ENCODE data around the gene SRM. TPM values are rescaled to one million over a fixed set of nuclear protein-coding genes. Genes with fewer than 3 reads are reported as not detected.
"Not testable (repeated sequence)": the region's sequence is repeated elsewhere in the genome, so short reads cannot be mapped to it uniquely, and the experiment has no call there.

SRM gene
- total and polyA plus RNA-seq, 2 of the 13 experiments (the other 11 are each of a cell fraction or from before 2014, with no cell fraction given), result 27.9 to 31.8 TPM

DNA sequence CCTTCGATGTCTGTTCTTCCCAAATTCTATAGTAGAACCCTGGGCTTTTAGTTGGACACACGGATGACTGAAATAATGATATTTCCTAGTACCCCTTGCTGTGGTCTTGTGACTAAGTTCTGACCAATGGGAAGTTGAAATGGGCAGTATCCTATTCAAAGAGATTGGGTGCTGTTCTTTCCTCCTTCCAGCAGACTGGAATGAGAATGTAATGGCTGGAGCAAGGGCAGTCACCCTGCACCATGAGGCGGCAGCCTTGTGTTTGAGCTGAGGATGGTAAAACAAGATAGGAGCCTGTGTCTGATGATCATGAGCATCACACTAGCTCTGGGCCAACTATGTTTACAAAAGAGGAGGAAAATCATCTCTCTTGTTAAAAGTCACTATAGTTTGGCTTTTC, 5.1 kb upstream of the SRM start:
- in situ Hi-C loops (cut with HindIII; ENCODE audit: extremely low pct_ligation_motif_present, low pct_unique_long_range_greater_than_20kb) (no loop called here), intact Hi-C loops (cut with micrococcal nuclease; ENCODE audit: unreplicated experiment) (no loop called here)
- no peak overlapping the region for H3K4me2 ChIP-seq (ENCODE audit: low read depth, low read length)
- FAIRE-seq (no peak), ATAC-seq (no peak), DNase-seq (ENCODE audit: low spot score) (no peak)
- POLR2A ChIA-PET, result interaction anchor here (2.6 kb wide), 1 partner anchor 27 kb away, joined by 9 read pairs; no protein-coding TSS in a partner anchor
- H3K4me1 ChIP-seq (ENCODE audit: insufficient read depth, low read length), result peaks cover 18% of the 10 kb centered on the region
- no peaks in the 10 kb centered on the region for H3K27me3 ChIP-seq (ENCODE audit: control insufficient read depth in 1 of 2, insufficient read depth in 2 of 2, low read length in 2 of 2)
- no peaks in the 10 kb centered on the region for H3K9me3 ChIP-seq (ENCODE audit: low read length)
- H2AFZ ChIP-seq (ENCODE audit: low read length), result no peak overlapping the region
- CTCF ChIA-PET (ENCODE audit: low intra/inter-chr PET ratio, low total read pairs), result no interaction called here
- H4K20me1 ChIP-seq (ENCODE audit: insufficient read depth, low read length), result no peaks in the 10 kb centered on the region
- 96% methylated on average over 3 of the region's 3 CpGs for WGBS (ENCODE audit: low lambda C conversion rate)
- BruUV-seq (replicated peaks), result no TSS peak
- H3K9ac ChIP-seq (ENCODE audit: insufficient read depth, low read depth, low read length), result no peak overlapping the region
- no peak overlapping the region for H3K27ac ChIP-seq (ENCODE audit: extremely low read length, insufficient read depth, low read length)
- H3K36me3 ChIP-seq (replicated peaks in 1 of 2; ENCODE audit: control insufficient read depth in 1 of 2, insufficient read depth in 2 of 2, low read length in 2 of 2), result peaks cover 27 to 56% of the 10 kb centered on the region in 2 experiments; a peak in 4 of 5 replicates
- TF ChIP-seq ZMYM3 (CRISPR knock-in tag; IDR thresholded peaks at IDR 0.05) (peak; percentile 48; the same call in 1 of the 2 replicates), ZFP36L2 (CRISPR knock-in tag; IDR thresholded peaks at IDR 0.05) (no peak)
- H3K4me3 ChIP-seq (replicated peaks in 1 of 3; ENCODE audit: insufficient read depth in 1 of 3, low read depth in 2 of 3, low read length in 3 of 3), result no peak overlapping the region
- H3K79me2 ChIP-seq (ENCODE audit: insufficient read depth, low read length), result peaks cover 3% of the 10 kb centered on the region

GRCh38 chr1:11063937-11064537, 4.2 kb upstream of the SRM start:
- POLR2A ChIA-PET, result interaction anchor here (2.6 kb wide), 1 partner anchor 26 kb away, joined by 9 read pairs; no protein-coding TSS in a partner anchor
- CTCF ChIA-PET (ENCODE audit: low intra/inter-chr PET ratio, low total read pairs); intact Hi-C loops (cut with micrococcal nuclease; ENCODE audit: unreplicated experiment); ATAC-seq; H3K9me3 ChIP-seq (ENCODE audit: low read length); H3K4me3 ChIP-seq (replicated peaks in 1 of 3; ENCODE audit: insufficient read depth in 1 of 3, low read depth in 2 of 3, low read length in 3 of 3); H3K9ac ChIP-seq (ENCODE audit: insufficient read depth, low read depth, low read length); H4K20me1 ChIP-seq (ENCODE audit: insufficient read depth, low read length); BruUV-seq (replicated peaks); FAIRE-seq; H3K4me2 ChIP-seq (ENCODE audit: low read depth, low read length); H2AFZ ChIP-seq (ENCODE audit: low read length); H3K79me2 ChIP-seq (ENCODE audit: insufficient read depth, low read length); DNase-seq (ENCODE audit: low spot score); in situ Hi-C loops (cut with HindIII; ENCODE audit: extremely low pct_ligation_motif_present, low pct_unique_long_range_greater_than_20kb); H3K27ac ChIP-seq (ENCODE audit: extremely low read length, insufficient read depth, low read length); H3K27me3 ChIP-seq (ENCODE audit: control insufficient read depth in 1 of 2, insufficient read depth in 2 of 2, low read length in 2 of 2): not testable (repeated sequence)
- Histone ChIP-seq H3K4me1 (ENCODE audit: insufficient read depth, low read length) (peaks cover 18% of the 10 kb centered on the region), H3K36me3 (replicated peaks in 1 of 2; ENCODE audit: control insufficient read depth in 1 of 2, insufficient read depth in 2 of 2, low read length in 2 of 2) (peaks cover 18 to 47% of the 10 kb centered on the region in 2 experiments; a peak in 4 of 5 replicates)
- TF ChIP-seq ZBTB38 (CRISPR knock-in tag; IDR thresholded peaks at IDR 0.05) (0 out of 2 replicates have a peak, but pooled peaks have one; percentile 34), HOXA3 (CRISPR knock-in tag; IDR thresholded peaks at IDR 0.05) (peak; percentile 25; the same call in 1 of the 2 replicates)
- TF ChIP-seq, protein P1, sequence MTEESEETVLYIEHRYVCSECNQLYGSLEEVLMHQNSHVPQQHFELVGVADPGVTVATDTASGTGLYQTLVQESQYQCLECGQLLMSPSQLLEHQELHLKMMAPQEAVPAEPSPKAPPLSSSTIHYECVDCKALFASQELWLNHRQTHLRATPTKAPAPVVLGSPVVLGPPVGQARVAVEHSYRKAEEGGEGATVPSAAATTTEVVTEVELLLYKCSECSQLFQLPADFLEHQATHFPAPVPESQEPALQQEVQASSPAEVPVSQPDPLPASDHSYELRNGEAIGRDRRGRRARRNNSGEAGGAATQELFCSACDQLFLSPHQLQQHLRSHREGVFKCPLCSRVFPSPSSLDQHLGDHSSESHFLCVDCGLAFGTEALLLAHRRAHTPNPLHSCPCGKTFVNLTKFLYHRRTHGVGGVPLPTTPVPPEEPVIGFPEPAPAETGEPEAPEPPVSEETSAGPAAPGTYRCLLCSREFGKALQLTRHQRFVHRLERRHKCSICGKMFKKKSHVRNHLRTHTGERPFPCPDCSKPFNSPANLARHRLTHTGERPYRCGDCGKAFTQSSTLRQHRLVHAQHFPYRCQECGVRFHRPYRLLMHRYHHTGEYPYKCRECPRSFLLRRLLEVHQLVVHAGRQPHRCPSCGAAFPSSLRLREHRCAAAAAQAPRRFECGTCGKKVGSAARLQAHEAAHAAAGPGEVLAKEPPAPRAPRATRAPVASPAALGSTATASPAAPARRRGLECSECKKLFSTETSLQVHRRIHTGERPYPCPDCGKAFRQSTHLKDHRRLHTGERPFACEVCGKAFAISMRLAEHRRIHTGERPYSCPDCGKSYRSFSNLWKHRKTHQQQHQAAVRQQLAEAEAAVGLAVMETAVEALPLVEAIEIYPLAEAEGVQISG (CRISPR knock-in tag; IDR thresholded peaks at IDR 0.05), result peak; percentile 92
- TF ChIP-seq, protein P2, sequence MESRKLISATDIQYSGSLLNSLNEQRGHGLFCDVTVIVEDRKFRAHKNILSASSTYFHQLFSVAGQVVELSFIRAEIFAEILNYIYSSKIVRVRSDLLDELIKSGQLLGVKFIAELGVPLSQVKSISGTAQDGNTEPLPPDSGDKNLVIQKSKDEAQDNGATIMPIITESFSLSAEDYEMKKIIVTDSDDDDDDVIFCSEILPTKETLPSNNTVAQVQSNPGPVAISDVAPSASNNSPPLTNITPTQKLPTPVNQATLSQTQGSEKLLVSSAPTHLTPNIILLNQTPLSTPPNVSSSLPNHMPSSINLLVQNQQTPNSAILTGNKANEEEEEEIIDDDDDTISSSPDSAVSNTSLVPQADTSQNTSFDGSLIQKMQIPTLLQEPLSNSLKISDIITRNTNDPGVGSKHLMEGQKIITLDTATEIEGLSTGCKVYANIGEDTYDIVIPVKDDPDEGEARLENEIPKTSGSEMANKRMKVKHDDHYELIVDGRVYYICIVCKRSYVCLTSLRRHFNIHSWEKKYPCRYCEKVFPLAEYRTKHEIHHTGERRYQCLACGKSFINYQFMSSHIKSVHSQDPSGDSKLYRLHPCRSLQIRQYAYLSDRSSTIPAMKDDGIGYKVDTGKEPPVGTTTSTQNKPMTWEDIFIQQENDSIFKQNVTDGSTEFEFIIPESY (CRISPR knock-in tag; IDR thresholded peaks at IDR 0.05), result peak; percentile 92
- 96% methylated on average over 15 of the region's 18 CpGs for WGBS (ENCODE audit: low lambda C conversion rate)
